Glutamatergic neuron (in vitro differentiated cells): ENCODE results near the gene CORIN. TPM values are rescaled to one million over a fixed set of nuclear protein-coding genes. Genes with fewer than 3 reads are reported as not detected.
A peak's percentile ranks its signal among the peaks of the same experiment; 100 is the strongest.
"Not testable (repeated sequence)": the region's sequence is repeated elsewhere in the genome, so short reads cannot be mapped to it uniquely, and the experiment has no call there.

Experiments used
- DNase-seq: peaks from one replicate; pipeline ENCODE4 v3.0.0; 2022
- H3K27ac Mint-ChIP-seq: one replicate; pipeline ENCODE4 v1.8.0; 2020; ENCODE audit warnings: mild to moderate bottlenecking, mixed read lengths, inconsistent platforms; ENCODE audit not compliant: unreplicated experiment
- H3K27me3 Mint-ChIP-seq: one replicate; pipeline ENCODE4 v1.8.0; 2020; ENCODE audit warnings: mild to moderate bottlenecking, moderate library complexity, mixed read lengths, inconsistent platforms; ENCODE audit not compliant: unreplicated experiment
- H3K36me3 Mint-ChIP-seq: one replicate; pipeline ENCODE4 v1.8.0; 2020; ENCODE audit warnings: mild to moderate bottlenecking, mixed read lengths, inconsistent platforms; ENCODE audit not compliant: unreplicated experiment
- H3K4me1 Mint-ChIP-seq: one replicate; pipeline ENCODE4 v1.8.0; 2020; ENCODE audit warnings: mild to moderate bottlenecking, low read depth, mixed read lengths, inconsistent platforms; ENCODE audit not compliant: unreplicated experiment
- H3K4me3 Mint-ChIP-seq: one replicate; pipeline ENCODE4 v1.8.0; 2020; ENCODE audit warnings: mild to moderate bottlenecking, mixed read lengths, inconsistent platforms; ENCODE audit not compliant: unreplicated experiment
- H3K9me3 Mint-ChIP-seq: one replicate; pipeline ENCODE4 v1.8.0; 2020; ENCODE audit warnings: mild to moderate bottlenecking, moderate library complexity, mixed read lengths, inconsistent platforms; ENCODE audit not compliant: unreplicated experiment
- total RNA-seq: library from RNA; stranded (reverse); fragmentation: NEBNext Ultra II Directional; extraction: Animal tissue kit (Norgen Biotek cat#: 25700); gene quantifications from one replicate; pipeline ENCODE4 v1.2.1, GENCODE V29; 2021; ENCODE audit not compliant: unreplicated experiment
- TF ChIP-seq, protein P1 (sequence below): fragments of 200-600 bp; sonication (generic); IDR thresholded peaks from one replicate; pipeline ENCODE4 v1.5.0; 2021; ENCODE audit not compliant: partially characterized antibody, unreplicated experiment

The CORIN gene
- total RNA-seq, 1 donor from 2014 or later = 0.32 TPM

DNA sequence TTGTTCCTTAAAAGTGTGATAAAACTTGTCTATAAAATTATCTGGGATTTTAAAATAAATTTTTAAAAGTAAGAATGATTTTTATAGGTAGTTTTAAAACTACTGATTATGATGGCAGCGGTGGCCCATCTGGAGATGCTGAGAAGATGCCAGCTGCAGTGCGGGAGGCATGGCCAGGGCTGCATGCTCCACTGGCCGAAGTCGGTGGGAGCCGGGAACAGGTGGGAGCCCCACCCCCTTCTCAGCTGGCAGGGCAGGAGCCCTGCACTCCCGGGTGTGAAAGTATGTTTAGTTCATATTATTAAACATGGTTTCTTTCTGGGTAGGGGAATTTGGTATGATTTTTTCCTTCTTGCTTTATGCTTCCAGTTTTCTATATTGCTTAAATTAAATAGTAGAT, 63.8 kb downstream of the CORIN start:
- DNase-seq = peak; percentile 41
- H3K27me3 Mint-ChIP-seq = peaks cover 1% of the 10 kb centered on the region
- no peak overlapping the region for H3K27ac Mint-ChIP-seq
- H3K4me1 Mint-ChIP-seq = no peaks in the 10 kb centered on the region
- H3K9me3 Mint-ChIP-seq = no peaks in the 10 kb centered on the region
- no peaks in the 10 kb centered on the region for H3K36me3 Mint-ChIP-seq
- H3K4me3 Mint-ChIP-seq = no peak overlapping the region
- TF ChIP-seq, protein P1, sequence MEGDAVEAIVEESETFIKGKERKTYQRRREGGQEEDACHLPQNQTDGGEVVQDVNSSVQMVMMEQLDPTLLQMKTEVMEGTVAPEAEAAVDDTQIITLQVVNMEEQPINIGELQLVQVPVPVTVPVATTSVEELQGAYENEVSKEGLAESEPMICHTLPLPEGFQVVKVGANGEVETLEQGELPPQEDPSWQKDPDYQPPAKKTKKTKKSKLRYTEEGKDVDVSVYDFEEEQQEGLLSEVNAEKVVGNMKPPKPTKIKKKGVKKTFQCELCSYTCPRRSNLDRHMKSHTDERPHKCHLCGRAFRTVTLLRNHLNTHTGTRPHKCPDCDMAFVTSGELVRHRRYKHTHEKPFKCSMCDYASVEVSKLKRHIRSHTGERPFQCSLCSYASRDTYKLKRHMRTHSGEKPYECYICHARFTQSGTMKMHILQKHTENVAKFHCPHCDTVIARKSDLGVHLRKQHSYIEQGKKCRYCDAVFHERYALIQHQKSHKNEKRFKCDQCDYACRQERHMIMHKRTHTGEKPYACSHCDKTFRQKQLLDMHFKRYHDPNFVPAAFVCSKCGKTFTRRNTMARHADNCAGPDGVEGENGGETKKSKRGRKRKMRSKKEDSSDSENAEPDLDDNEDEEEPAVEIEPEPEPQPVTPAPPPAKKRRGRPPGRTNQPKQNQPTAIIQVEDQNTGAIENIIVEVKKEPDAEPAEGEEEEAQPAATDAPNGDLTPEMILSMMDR = no peak

DNA sequence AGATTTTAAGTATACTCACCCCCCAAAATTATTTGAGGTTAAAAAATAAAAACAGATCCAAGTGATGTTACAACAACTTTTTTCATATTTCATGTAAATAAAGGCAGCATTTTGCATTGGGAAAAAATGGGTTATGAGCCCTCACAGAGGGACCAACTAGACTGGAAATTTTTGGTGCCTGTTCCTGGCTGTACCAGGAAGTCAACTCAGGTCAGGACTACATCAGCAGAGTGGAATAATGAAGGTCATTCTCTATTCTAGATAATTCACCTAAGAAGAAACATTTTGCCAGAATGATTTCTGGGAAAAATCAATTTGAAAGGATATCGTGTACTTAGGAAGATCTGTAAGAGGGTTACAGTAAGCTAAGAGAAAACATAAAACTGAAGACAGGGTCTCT, 66.8 kb downstream of the CORIN start:
- TF ChIP-seq, protein P1 = no peak
- Mint-ChIP-seq H3K36me3 (no peaks in the 10 kb centered on the region), H3K4me3 (no peak overlapping the region), H3K27ac (no peak overlapping the region), H3K4me1 (no peaks in the 10 kb centered on the region), H3K9me3 (no peaks in the 10 kb centered on the region), H3K27me3 (peaks cover 1% of the 10 kb centered on the region)
- DNase-seq = no peak

DNA sequence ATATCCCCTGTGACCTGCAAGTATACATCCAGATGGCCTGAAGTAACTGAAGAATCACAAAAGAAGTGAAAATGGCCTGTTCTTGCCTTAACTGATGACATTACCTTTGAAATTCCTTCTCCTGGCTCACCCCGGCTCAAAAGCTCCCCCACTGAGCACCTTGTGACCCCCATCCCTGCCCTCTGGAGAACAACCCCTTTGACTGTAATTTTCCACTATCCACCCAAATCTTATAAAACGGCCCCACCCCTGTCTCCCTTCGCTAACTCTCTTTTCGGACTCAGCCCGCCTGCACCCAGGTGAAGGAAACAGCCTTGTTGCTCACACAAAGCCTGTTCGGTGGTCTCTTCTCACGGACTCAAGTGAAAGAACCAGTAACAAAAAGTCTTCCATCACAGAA, 69.9 kb downstream of the CORIN start:
- H3K27me3 Mint-ChIP-seq, DNase-seq, H3K4me1 Mint-ChIP-seq, H3K9me3 Mint-ChIP-seq, H3K36me3 Mint-ChIP-seq, H3K27ac Mint-ChIP-seq, H3K4me3 Mint-ChIP-seq: not testable (repeated sequence)

DNA sequence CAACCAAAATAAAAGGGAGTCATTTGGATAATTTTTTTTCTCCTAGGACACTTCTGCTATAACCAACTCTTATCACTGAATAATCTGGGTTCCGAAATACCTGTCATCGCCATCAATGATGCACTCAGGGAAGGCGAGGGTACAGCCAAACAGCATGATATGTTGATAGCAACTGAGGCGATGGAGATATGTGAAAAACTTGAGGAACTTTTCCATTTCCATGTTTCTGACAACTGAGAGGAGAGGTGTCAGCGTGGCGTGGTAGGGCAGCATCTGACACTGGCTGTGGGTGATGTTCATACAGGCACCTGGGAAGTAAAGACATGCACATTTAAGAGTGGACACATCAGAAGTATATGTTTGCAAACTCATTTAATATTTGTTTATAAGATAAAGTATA, 74.6 kb downstream of the CORIN start:
- no peaks in the 10 kb centered on the region for H3K36me3 Mint-ChIP-seq
- TF ChIP-seq, protein P1 = no peak

DNA sequence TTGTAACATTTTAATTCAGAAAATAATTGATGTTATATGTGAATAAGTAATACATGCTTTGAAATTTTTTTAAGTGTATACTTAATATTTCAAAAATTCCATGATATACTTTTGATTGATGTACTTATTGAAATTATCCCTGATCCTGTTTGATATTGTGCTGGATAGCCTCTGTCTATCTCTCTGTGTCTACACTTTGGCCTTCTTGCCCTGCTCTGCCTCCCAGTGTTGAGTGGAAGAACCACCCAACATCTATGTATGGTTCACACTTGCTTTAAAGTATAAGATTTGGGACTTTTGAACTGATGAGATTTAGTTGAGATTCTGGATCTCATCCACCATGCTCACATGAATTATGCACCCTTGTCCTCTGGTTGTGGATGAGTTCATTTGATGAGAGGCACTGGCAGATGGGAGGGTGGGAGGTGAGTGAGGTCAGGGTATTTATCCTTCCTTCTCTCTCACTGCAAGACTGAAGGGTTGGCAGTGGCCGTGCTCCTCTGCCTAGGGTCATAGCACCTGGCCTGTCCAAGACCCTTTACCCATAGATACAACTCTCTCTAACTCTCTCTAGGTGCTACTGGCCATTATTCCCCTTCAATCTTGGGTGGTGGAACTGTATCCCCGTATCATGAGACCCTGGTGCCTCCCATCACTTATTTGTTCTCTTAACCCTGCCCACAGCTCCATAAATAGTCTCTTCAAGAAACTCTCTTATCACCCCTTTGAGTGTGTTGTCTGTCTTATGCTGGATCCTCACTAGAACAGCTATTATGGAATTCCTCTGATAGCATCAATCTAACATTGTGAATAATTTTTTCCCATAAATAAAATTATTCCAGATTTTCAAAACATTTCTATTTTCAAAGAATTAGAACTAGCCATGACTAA, 75.2 kb downstream of the CORIN start:
- no peak overlapping the region for H3K27ac Mint-ChIP-seq
- H3K9me3 Mint-ChIP-seq = no peaks in the 10 kb centered on the region
- no peaks in the 10 kb centered on the region for H3K27me3 Mint-ChIP-seq
- H3K36me3 Mint-ChIP-seq = no peaks in the 10 kb centered on the region
- H3K4me1 Mint-ChIP-seq = no peaks in the 10 kb centered on the region
- no peak for DNase-seq
- no peak overlapping the region for H3K4me3 Mint-ChIP-seq
- TF ChIP-seq, protein P1 = no peak

More for the DNA sequence above, 74.6 kb downstream of the CORIN start:
- no peak for DNase-seq
- no peak overlapping the region for H3K4me3 Mint-ChIP-seq
- no peak overlapping the region for H3K27ac Mint-ChIP-seq
- H3K27me3 Mint-ChIP-seq = no peaks in the 10 kb centered on the region
- no peaks in the 10 kb centered on the region for H3K9me3 Mint-ChIP-seq
- H3K4me1 Mint-ChIP-seq = no peaks in the 10 kb centered on the region

DNA sequence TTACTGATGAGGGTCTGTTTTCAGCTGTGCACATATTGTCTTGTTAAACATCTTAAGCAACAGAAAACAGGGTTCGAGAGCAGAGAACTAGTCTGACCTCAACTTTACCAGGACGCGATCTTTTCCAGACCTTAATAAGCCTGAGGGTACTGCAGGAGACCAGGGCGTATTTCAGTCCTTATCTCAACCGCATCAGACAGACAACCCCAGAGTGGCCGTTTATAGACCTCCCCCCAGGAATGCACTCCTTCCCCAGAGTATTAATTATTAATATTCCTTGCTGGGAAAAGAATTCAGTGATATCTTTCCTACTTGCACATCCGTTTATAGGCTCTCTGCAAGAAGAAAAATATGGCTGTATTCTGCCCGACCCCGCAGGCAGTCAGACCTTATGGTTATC, 84.6 kb downstream of the CORIN start:
- not testable (repeated sequence) for H3K27ac Mint-ChIP-seq, H3K4me1 Mint-ChIP-seq, H3K9me3 Mint-ChIP-seq, DNase-seq, H3K4me3 Mint-ChIP-seq, H3K36me3 Mint-ChIP-seq, H3K27me3 Mint-ChIP-seq
